ENCODE data around the gene ADAM12. TPM values are rescaled to one million over a fixed set of nuclear protein-coding genes. Genes with fewer than 3 reads are reported as not detected.

The ADAM12 gene
- total and polyA plus RNA-seq, 12 donors = 0.08 to 3.9 (median 0.53) TPM

- H3K36me3 ChIP-seq (replicated peaks in 1 of 2) = no peaks in the 10 kb centered on the region
- 80 to 91% (median 84%) methylated on average over 4 of the region's 4 CpGs for WGBS, 4 donors
- DNase-seq = no peak
- intact Hi-C loops (cut with DNase I) = no loop called here
- TF ChIP-seq CTCF (IDR thresholded peaks at IDR 0.05) = no peak
- no peaks in the 10 kb centered on the region for H3K27me3 ChIP-seq
- no peaks in the 10 kb centered on the region for H3K9me3 ChIP-seq (replicated peaks in 1 of 3)
- no peak overlapping the region for H3K27ac ChIP-seq
- H3K4me3 ChIP-seq = no peak overlapping the region
- H3K4me1 ChIP-seq (replicated peaks in 1 of 2) = no peaks in the 10 kb centered on the region
Measured at GRCh38 chr10:126087153-126087680, 301.1 kb downstream of the ADAM12 start.

GRCh38 chr10:126085806-126086205 lies 302.5 kb downstream of the ADAM12 start:
- Histone ChIP-seq H3K27me3 (no peaks in the 10 kb centered on the region), H3K4me1 (replicated peaks in 1 of 2) (peaks cover 0 to 7% of the 10 kb centered on the region in 2 donors), H3K4me3 (no peak overlapping the region), H3K9me3 (replicated peaks in 1 of 3) (no peaks in the 10 kb centered on the region), H3K36me3 (replicated peaks in 1 of 2) (no peaks in the 10 kb centered on the region), H3K27ac (no peak overlapping the region)
- TF ChIP-seq CTCF (IDR thresholded peaks at IDR 0.05) = no peak
- intact Hi-C loops (cut with DNase I) = no loop called here
- WGBS, 4 donors = 67 to 82% (median 73%) methylated on average over 1 of the region's 1 CpG
- DNase-seq = no peak

GRCh38 chr10:126084369-126084768 lies 303.9 kb downstream of the ADAM12 start:
- H3K27ac ChIP-seq = no peak overlapping the region
- peaks cover 5 to 12% of the 10 kb centered on the region in 2 donors for H3K4me1 ChIP-seq (replicated peaks in 1 of 2)
- H3K27me3 ChIP-seq = no peaks in the 10 kb centered on the region
- H3K9me3 ChIP-seq (replicated peaks in 1 of 3) = no peaks in the 10 kb centered on the region
- WGBS, 4 donors = 91 to 95% (median 94%) methylated on average over 4 of the region's 4 CpGs
- no peak overlapping the region for H3K4me3 ChIP-seq
- intact Hi-C loops (cut with DNase I) = no loop called here
- no peak for DNase-seq
- no peak for TF ChIP-seq CTCF (IDR thresholded peaks at IDR 0.05)
- no peak for TF ChIP-seq POLR2A (IDR thresholded peaks at IDR 0.05)
- H3K36me3 ChIP-seq (replicated peaks in 1 of 2) = no peaks in the 10 kb centered on the region

GRCh38 chr10:126083009-126083408 lies 305.3 kb downstream of the ADAM12 start:
- no peak for DNase-seq
- Histone ChIP-seq H3K36me3 (replicated peaks in 1 of 2) (no peaks in the 10 kb centered on the region), H3K27ac (no peak overlapping the region), H3K9me3 (replicated peaks in 1 of 3) (no peaks in the 10 kb centered on the region), H3K4me1 (replicated peaks in 1 of 2) (peaks cover 5 to 12% of the 10 kb centered on the region in 2 donors), H3K4me3 (no peak overlapping the region), H3K27me3 (no peaks in the 10 kb centered on the region)
- WGBS, 4 donors = 88 to 98% (median 95%) methylated on average over 7 to 9 of the region's 9 CpGs
- TF ChIP-seq POLR2A (IDR thresholded peaks at IDR 0.05) (no peak), CTCF (IDR thresholded peaks at IDR 0.05) (no peak)
- intact Hi-C loops (cut with DNase I) = no loop called here

Measured in adrenal gland (tissue), 12 donors.